HUDEP-2 (cell line): ENCODE data around the gene DNAI7.

Source experiments
- DNase-seq, 76 experiments: peaks; one replicate each; lab custom pipeline; 2025; ENCODE audit not compliant: unreplicated experiment in 76 of 76; lab: John Stamatoyannopoulos, UW

Gene DNAI7

GRCh38 chr12:25195056-25195971, at the start of gene DNAI7, which contains the start of gene ETFRF1:
Gene DNAI7, minus strand, starts transcription at chr12:25195160. Its CDS starts 82 bp downstream, at chr12:25195078.
Gene ETFRF1, plus strand, starts transcription at chr12:25195237. Its CDS starts 8,720 bp downstream, at chr12:25203957.
- DNase-seq: peak; percentile 17 to 98 (median 93)

GRCh38 chr12:25243680-25243990, 48.7 kb upstream of the DNAI7 start:
- DNase-seq: no peak

- no peak for DNase-seq
These were observed 48.2 kb upstream of the DNAI7 start for GRCh38 chr12:25242981-25243679.

- peak in 9 of 76 experiments; percentile 4 to 29 (median 16) for DNase-seq
These were observed 46.4 kb upstream of the DNAI7 start for GRCh38 chr12:25241167-25242020.

GRCh38 chr12:25236626-25237025, 41.7 kb upstream of the DNAI7 start:
- no peak for DNase-seq

- DNase-seq: peak in 1 of 76 experiments; percentile 2
These were observed 41.2 kb upstream of the DNAI7 start for GRCh38 chr12:25236190-25236589.

GRCh38 chr12:25213338-25213737, 18.4 kb upstream of the DNAI7 start:
- no peak for DNase-seq

- no peak for DNase-seq
These were observed 13.6 kb upstream of the DNAI7 start for GRCh38 chr12:25208554-25208953.

- DNase-seq: no peak
These were observed 12.9 kb upstream of the DNAI7 start for GRCh38 chr12:25207846-25208245.

GRCh38 chr12:25207411-25207810, 12.5 kb upstream of the DNAI7 start:
- DNase-seq: no peak

GRCh38 chr12:25202137-25202536, 7.2 kb upstream of the DNAI7 start:
- no peak for DNase-seq

GRCh38 chr12:25200703-25201102, 5.7 kb upstream of the DNAI7 start:
- DNase-seq: no peak

- DNase-seq: no peak
These were observed 2.6 kb upstream of the DNAI7 start for GRCh38 chr12:25197608-25198007.

GRCh38 chr12:25194722-25195055, 271 bp downstream of the DNAI7 start:
- DNase-seq: no peak

GRCh38 chr12:25194214-25194613, 746 bp downstream of the DNAI7 start:
- no peak for DNase-seq

GRCh38 chr12:25190793-25191192, 4.2 kb downstream of the DNAI7 start:
- DNase-seq: no peak

GRCh38 chr12:25189656-25190055, 5.3 kb downstream of the DNAI7 start:
- no peak for DNase-seq

- no peak for DNase-seq
These were observed 7.2 kb downstream of the DNAI7 start for GRCh38 chr12:25187781-25188180.

GRCh38 chr12:25186788-25187402, 8.1 kb downstream of the DNAI7 start:
- no peak for DNase-seq

GRCh38 chr12:25186038-25186787, 8.7 kb downstream of the DNAI7 start:
- no peak for DNase-seq
